Measurements from ENCODE around the gene SGIP1.

SGIP1 gene

DNA sequence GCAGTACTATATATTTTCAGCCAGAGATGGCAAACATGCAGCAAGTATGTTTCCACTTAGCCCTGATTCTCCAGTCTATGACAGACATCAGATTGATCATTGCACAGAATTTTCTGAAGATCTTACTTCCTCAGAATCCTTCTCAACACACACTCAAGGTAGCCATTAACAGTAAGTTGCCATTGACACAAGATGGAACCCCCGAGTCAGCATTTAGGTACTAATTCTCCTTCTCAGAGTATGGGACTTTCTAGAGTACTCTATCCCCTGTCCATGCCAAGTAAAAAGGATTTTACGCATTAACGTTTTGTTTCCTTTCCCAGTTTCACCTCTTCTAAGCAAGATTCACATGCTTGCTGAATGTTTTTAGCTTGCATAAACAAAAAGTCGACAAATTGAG lies 63.5 kb downstream of the SGIP1 start:
- DNase-seq (ENCODE audit: extremely low spot score, insufficient read length, low read depth) (no peak), FAIRE-seq (no peak)

DNA sequence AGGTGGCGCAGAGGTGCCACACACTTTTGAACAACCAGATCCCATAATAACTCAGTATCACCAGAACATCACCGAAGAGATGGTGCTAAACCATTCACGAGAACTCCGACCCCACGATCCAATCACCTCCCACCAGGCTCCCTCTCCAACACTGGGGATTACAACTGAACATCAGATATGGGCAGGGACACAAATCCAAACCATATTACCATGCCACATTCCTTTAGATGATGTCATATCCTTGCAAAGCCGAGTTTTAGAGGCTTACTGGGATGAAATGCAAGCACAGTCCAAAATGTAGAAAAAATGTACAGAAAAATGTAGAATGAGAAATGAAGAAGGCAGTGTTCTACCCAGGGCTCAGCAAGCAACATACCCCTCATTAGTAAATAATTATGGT lies 64.7 kb downstream of the SGIP1 start:
- FAIRE-seq: no peak
- DNase-seq (ENCODE audit: extremely low spot score, insufficient read length, low read depth): no peak

DNA sequence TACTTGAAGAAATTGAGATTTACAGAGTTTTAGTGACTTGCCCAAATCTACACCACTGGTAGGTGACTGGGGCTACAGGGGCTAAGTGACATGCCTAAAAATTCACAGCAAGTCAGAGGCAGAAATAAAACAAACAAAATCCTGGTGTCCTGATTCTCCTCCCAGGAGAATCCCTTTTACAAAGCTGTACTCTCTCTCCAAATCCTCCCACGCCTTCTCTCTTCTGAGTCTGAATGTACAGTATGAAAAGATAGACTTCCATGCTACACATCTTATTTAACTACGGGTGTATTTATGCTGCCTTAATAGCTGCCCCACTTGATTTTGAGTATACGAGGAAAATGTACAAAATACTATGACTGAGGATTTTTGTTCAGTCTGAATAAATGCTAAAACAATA lies 65.4 kb downstream of the SGIP1 start:
- no peak for DNase-seq (ENCODE audit: extremely low spot score, insufficient read length, low read depth)
- no peak for FAIRE-seq

DNA sequence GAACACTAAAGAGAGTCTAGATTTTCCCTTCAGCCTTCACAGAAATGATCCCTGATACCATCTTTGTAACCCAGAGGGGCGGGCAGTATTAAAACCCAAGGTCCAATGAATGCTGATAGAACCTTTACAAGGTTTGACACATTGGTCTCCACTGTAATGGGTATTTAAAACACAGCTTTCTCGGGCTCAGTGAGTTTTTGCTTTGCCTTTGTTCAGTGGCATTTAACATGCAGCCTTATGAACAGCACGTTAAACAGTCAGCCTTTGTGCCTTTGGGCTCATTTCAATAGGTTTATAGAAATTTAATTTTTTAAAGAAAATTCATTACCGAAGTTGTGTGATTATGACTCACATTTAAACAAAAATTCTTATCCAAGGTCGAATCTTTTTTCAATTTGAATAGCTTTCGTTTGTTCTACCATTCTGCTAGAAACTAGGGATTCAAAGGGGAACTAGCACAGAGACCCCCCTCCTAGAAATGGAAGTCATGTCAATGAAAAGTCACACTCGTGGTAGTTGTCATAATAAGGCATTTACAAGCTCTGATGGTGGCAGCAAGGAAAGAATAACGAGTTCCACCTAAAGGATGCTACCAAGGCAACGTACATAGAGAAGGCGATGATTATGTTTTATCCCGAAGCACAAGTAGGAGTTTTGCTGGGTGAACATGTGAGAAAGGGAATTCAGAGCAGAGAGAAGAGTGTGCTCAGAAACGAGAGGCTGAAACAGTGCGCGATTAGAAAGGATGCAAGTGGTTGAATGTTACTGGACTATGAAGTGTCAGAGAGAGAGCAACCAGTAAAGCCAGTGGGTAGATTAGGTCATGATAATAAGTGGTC lies 66.2 kb downstream of the SGIP1 start:
- FAIRE-seq (no peak), DNase-seq (ENCODE audit: extremely low spot score, insufficient read length, low read depth) (no peak)

DNA sequence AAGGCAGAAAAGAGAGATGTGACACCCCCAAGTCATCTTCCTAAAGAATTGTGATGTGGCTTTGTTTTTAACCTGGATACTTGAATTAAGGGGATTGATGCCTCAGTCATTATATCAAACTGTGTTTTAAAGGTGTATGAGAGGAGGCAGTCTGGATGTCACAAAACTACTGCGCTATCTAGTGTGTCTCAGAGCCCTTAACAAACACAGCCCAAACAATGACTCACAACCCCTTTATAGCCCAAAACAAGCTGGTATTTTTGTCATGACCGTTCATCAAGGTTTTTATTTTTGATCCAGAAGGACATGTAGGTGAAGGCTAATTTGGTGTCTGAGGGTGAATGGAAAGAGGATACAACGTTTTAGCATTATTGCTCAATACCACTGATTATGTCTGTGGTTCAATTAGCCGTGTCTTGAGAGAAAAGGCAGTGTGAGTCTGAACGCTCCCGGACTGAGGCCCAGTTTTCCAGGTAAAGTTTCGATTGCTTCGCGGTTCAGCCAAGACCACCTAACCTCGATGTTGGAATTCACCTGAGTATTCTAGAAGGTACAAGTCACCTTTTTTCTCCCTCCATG lies 71.6 kb downstream of the SGIP1 start:
- DNase-seq (ENCODE audit: extremely low spot score, insufficient read length, low read depth): no peak
- no peak for FAIRE-seq

DNA sequence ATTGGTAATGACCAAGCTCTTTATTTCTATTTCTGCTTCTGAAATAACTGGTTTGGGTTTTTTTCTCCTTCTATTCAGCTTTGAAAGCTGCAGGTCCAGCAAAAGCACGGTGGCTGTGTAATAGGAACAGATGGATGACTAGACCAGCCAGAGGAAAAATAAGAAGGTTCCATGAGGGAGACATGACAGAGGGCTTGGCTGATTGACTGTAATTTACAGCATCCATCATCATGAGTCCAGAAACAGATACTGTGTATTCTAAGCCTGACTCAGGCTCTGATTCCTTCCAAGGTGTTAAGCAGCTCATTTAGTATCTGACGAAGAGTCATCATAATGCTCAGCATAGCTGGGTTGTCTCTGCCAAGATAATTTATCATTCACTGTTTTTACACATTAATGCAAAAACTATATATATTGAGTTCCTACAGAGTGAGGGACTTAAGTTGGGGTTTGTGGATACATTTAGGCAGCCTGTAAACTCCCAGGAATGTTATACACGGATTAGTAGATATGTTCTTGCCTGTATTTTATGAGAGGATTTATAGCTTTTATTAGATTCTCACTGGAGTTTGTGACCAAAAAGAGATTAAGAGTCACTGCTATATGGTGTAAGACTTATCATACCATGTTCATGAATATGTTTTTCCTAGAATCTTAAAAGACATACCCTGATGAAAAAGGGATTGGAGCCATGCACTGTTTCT lies 72.6 kb downstream of the SGIP1 start:
- no peak for FAIRE-seq
- no peak for DNase-seq (ENCODE audit: extremely low spot score, insufficient read length, low read depth)

DNA sequence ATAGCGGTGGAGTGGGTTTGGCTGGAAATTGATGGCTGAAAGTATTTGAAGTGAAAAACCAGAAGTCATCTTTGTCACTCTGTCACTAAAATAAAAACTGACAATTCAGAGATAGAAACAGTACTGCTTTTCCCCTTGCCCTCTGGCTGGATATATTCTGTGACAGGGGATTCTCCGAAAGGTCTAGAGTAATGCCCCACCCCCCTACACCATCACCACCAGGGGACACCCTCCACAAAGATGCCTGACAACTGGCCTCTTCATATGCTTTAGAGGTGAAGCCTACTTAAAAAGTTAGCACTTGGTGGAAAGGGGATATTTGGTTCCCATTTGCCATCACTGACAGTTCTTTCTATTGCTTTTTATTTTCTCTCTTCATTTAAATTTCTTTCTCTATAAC lies 73.5 kb downstream of the SGIP1 start:
- FAIRE-seq (no peak), DNase-seq (ENCODE audit: extremely low spot score, insufficient read length, low read depth) (no peak)

DNA sequence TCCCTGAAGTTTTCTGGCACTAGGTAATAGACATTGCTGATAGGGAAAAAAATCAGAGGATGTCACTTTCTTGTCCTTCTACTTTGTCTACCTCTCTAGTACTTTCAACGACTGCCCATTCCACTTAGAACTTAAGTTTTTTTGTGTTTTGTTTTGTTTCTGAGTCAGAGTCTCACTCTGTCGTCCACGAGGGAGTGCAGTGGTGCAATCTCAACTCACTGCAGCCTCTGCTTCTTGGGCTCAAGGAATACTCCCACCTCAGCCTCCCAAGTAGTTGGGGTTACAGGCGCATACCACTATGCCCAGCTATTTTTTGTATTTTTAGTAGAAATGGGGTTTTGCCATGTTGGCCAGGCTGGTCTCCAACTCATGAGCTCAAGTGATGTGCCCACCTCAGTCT lies 79.2 kb downstream of the SGIP1 start:
- FAIRE-seq: no peak
- no peak for DNase-seq (ENCODE audit: extremely low spot score, insufficient read length, low read depth)

DNA sequence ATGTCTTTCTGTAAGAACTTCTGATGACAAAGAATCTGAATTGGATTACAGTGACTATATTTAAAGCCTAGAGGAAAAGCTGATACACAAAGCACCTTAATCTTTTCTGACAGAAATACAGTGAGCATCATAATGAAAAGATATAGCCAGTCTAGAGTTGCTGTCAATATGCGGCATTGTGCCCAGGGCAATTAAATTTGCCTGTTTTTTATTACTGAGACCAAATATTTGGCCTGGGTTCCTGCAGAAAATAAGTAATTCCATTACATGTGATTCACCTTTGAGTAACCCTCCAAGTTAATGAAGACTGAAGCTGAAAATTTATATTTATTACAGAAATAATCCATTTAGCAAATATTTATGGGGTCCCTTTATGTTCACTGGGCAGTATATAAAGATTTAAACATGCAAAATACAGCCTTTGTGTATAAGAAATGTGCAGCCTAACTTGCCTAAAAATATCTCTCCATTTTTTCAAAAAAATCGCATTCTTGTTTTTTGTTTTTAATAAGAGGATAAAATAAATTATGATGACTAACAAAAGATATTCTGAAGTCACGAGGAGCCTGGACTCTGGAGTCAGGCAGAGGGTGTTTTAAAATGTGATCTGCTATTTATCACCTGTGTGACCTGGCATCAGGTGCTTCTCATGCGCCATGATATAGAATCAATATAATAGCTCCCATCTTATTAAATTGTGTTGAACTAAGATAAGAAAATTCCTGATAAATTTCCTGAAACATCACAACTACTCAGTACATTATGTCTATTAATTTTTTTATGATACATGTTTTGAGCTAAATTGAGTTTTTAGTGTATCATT lies 83.6 kb downstream of the SGIP1 start:
- FAIRE-seq (no peak), DNase-seq (ENCODE audit: extremely low spot score, insufficient read length, low read depth) (no peak)

DNA sequence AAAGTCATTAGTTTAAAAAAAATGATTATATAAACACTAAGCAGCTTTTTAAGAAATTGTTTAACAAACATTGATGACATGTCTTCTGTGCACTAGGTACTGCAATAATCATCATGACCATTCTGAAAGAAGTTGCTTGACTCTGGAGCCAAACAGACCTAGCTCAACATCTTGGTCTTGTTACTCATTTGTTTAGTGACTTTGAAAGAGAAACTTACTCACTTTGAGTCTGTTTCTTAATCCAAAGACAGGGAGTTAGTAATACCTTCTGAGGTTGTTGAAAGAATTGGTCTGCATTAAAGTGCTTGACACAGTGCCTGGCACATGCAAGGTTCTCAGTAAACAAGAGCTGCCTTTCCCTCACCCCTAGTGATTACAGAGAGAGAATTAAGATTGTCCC lies 84.4 kb downstream of the SGIP1 start:
- no peak for FAIRE-seq
- no peak for DNase-seq (ENCODE audit: extremely low spot score, insufficient read length, low read depth)

DNA sequence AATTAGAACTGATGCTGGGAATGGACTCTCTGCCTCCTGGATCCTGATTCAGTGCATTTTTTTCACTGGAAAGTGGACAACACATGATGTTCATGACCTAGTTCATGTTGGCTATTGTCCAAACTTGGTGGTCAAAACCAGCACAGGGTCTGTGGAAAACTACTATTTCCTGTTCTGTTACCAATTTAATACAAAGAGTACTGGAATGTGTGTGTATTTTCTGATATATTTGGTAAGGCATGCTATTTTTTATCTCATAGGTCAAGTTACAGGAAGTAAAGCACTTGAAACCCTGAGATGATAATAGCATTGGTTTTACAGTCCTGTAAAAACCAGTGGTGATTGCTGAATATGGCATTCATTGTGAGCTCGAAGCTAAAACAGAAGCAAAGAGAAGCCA lies 89.9 kb downstream of the SGIP1 start:
- FAIRE-seq: no peak
- DNase-seq (ENCODE audit: extremely low spot score, insufficient read length, low read depth): no peak

DNA sequence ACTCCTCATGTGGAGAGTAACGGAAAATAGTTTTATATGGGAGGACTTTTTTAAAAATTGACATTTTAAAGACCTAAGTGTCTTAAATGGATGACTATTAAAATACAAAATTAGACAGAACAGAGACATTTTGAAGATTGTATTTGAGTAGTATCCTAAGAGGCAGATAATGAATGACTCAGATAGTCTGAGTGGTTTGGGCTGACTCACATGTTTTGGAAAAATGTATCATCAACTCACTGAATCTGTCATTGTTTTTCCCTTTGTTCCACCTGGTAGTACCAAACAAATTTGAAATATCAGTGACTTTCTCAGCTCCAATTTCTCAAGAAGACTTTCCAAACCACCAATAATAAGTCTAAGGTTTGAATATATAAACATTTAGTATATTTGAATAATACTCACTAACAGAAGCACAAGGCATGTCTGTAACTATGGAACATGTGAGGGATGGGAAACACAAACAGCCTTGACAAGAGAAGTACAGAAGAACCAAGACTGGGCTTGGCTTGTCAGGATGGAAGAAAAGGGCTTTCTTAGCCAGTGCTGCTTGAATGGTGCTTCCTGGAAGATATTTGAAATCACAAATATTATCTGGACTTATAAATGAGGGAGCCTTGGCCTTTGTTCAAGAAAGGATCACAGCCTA lies 90.6 kb downstream of the SGIP1 start:
- FAIRE-seq (no peak), DNase-seq (ENCODE audit: extremely low spot score, insufficient read length, low read depth) (no peak)

DNA sequence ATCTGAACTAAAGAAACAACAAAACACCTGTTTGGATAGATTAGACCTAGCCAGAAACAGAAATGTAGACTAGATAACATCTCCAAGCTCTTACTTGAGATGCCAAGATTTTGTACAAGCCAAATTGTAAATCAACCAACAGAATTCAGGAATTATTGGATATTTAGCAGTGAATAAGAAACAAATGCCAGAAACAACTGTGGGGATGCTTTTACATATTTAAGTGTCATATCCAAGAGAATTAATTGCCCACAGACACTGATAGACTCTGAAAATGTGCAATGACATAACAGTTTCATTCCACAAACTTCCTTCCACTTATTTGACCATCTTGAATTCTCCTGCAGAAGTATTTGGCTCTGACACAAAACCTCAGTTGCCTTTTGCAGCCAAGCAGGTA lies 92.3 kb downstream of the SGIP1 start:
- DNase-seq (ENCODE audit: extremely low spot score, insufficient read length, low read depth): no peak

DNA sequence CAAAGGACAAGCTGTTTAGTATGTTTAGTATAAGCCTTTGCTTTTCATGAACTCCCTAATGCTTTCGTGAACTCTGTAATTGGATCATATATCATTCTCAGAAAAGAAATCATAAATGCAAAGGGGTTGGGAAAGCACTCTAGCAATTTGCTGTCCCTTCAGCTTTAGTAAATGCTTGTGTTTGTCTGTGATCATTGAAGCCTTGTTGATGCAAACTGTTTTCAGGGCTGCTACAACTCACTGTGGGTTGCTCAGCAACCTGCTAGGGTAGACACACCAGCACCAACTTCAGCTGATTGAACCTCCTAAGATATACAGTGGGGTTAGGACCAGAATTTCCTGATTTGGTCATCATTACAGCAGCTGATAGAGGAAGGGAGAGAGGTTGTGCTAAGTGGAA lies 95.0 kb downstream of the SGIP1 start:
- no peak for FAIRE-seq
- DNase-seq (ENCODE audit: extremely low spot score, insufficient read length, low read depth): no peak

More for the DNA sequence above, 92.3 kb downstream of the SGIP1 start:
- no peak for FAIRE-seq

DNA sequence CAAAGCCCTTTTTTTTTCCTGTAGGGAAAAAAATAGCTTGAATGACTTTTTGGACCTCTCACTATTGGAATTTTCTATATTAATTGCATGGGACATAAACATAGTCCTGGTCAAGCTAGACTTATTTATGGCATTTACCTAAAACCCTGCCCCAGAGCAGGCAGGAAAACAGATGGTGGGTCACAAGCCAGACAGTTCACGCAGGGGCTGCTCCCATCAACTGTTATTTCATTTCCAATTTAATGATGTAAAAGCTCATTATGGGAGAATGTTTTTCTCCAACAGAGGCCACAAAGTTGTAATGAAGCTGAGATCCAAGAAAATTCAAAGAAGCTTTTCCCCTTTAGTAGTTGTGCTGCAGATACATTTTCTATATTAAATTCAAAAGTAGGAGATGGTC lies 99.2 kb downstream of the SGIP1 start:
- no peak for FAIRE-seq

DNA sequence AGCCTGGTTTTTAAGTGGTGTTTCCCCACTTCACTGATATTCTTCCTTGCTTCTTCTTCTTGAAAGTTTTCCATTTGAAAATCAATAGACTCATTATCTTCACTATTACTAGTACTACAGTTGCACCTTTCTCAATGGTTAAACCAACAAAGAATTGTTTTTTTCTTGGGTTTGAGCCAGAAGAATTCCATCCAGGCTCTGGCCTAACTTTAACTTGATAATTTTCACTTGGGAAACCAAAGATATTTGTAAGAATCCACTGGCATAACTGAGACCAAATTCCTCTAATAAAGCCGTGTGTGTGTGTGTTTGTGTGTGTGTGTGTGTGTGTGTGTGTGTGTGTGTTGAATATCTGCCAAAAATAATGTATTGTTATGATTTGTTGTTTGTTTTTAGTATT lies 103.2 kb downstream of the SGIP1 start:
- DNase-seq (ENCODE audit: extremely low spot score, insufficient read length, low read depth): no peak
- no peak for FAIRE-seq

More for the DNA sequence above, 99.2 kb downstream of the SGIP1 start:
- no peak for DNase-seq (ENCODE audit: extremely low spot score, insufficient read length, low read depth)

DNA sequence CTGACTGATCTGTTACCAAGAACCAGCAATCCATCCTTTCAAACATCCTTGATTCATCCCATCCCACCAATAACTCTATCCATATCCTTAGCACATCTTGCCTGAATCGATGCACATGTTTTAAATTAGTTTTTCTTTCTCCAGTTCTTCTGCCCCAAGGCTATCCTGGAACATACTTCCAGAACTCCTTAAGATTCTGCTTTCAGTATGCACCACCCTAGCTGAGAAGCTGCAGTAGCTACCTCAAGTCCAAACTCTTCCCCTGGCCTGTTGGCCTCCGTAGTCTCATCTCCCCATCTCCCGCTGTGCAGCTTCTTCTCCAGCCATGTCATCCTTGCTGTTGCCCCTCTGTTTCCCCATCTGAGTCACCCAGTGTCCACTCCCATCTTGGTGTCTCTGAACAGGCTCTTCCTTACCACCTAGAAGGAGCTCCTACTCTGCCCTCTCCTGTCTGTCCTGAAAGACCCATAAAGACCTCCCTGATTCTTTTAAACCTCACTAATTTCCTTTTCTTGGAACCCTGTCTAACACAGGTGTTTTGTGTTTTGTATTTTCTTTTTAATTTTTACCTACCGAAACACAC lies 108.0 kb downstream of the SGIP1 start:
- FAIRE-seq (no peak), DNase-seq (ENCODE audit: extremely low spot score, insufficient read length, low read depth) (no peak)

DNA sequence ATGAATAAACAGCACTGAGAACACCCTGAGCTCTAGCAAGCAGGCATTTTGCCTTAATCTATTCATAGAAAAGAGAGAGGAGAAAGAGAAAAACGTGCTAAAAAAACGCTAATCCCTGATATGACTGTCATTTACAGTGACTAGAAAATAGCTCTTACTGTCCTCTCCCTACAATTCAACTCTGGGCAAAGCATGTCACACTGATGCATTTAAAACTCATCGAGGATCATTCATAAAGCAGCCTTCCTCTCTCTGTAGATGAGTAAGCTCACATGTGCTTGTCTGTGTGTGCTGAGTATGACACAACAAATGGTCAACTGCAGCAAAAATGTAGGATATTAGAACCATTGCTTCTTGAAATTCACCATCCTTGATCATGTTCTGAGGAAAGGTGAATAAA lies 109.0 kb downstream of the SGIP1 start:
- FAIRE-seq (no peak), DNase-seq (ENCODE audit: extremely low spot score, insufficient read length, low read depth) (no peak)

DNA sequence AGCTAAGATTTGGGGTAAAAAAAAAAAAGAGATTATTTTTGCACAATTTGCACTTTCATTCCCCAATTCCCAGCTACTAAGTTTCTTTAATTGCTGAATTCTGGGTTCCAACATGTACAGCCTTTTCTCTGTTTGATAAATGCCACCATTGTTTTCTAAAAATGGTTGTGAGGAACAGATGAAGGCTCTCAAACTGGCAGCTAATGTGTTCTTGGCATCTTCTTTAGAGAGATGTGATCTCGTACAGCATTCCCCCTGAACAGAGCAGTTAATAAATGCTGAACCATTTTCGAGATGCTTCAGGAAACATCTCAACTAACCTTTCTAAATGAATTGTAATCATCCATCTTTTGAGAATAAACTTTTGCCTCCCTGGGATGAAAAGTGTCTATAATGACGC lies 110.4 kb downstream of the SGIP1 start:
- no peak for FAIRE-seq
- DNase-seq (ENCODE audit: extremely low spot score, insufficient read length, low read depth): no peak

All from GM18507 (cell line).